Small intestine (tissue), 7 donors: ENCODE data around the gene TOM1. TPM values are rescaled to one million over a fixed set of nuclear protein-coding genes. Genes with fewer than 3 reads are reported as not detected.

Experiments used
- DNase-seq, 2 donors: peaks; one replicate each; pipeline versions ENCODE4 v3.0.0 to v3.0.0-alpha.2; 2013
- FAIRE-seq: peaks from 2 replicates; lab custom pipeline; 2012; peaks lifted over from hg19 to GRCh38; lab: Jason Lieb, UNC
- H3K27ac ChIP-seq, 3 donors: one replicate each; pipeline ENCODE4 v1.5.1; 2013; ENCODE audit warnings: low read length in 2 of 3, mild to moderate bottlenecking in 2 of 3, control low read depth in 1 of 3, inconsistent platforms in 1 of 3, low read depth in 1 of 3, moderate library complexity in 1 of 3
- H3K27me3 ChIP-seq, 3 donors: one replicate each; pipeline ENCODE4 v1.6.1; 2013; ENCODE audit warnings: low read length in 3 of 3, inconsistent platforms in 1 of 3; ENCODE audit not compliant: control insufficient read depth in 3 of 3, insufficient read depth in 3 of 3
- H3K36me3 ChIP-seq, 3 donors: one replicate each; pipeline ENCODE4 v1.6.1; 2013; ENCODE audit warnings: low read length in 3 of 3, inconsistent platforms in 1 of 3, low read depth in 1 of 3, mild to moderate bottlenecking in 1 of 3, moderate library complexity in 1 of 3; ENCODE audit not compliant: control insufficient read depth in 3 of 3, insufficient read depth in 2 of 3
- H3K4me1 ChIP-seq, 3 donors: one replicate each; pipeline ENCODE4 v1.6.1; 2013; ENCODE audit warnings: low read length in 2 of 3, inconsistent platforms in 1 of 3, low read depth in 1 of 3, mild to moderate bottlenecking in 1 of 3, moderate library complexity in 1 of 3; ENCODE audit not compliant: control insufficient read depth in 3 of 3, insufficient read depth in 2 of 3
- H3K4me3 ChIP-seq, 3 donors: one replicate each; pipeline ENCODE4 v1.5.1; 2013; ENCODE audit warnings: low read length in 3 of 3, control low read depth in 1 of 3, inconsistent platforms in 1 of 3, low read depth in 1 of 3, mild to moderate bottlenecking in 1 of 3, moderate library complexity in 1 of 3
- H3K9me3 ChIP-seq, 2 donors: one replicate each; pipeline ENCODE4 v1.6.1; 2013; ENCODE audit warnings: low read depth in 1 of 2, low read length in 1 of 2; ENCODE audit not compliant: control insufficient read depth in 2 of 2, insufficient read depth in 1 of 2
- WGBS, 3 donors: extraction: QIAGEN DNeasy Blood & Tissue Kit; methylation state at CpG; one replicate each; pipeline ENCODE4 v1.1.7; 2013; 5-methylcytosine and 5-hydroxymethylcytosine counted together
- polyA plus RNA-seq, 4 donors: library from polyadenylated mRNA; stranded (reverse) in 3 of 4; unstranded in 1 of 4; fragments of 200-250 nt in 3 of 4; fragments of 120-200 nt in 1 of 4; gene quantifications; one replicate each; pipeline versions ENCODE4 v1.2.1 to v1.2.3, GENCODE V29; 2013
- donor health status: healthy with polysubstance abuse.
- donor health status: control.
- donor health status: control.
- donor health status: Bipolar disorder and iron deficiency.
- donor health status: healthy.

Gene TOM1
- polyA plus RNA-seq, 4 donors, result 46.6 to 112 (median 91.0) TPM

GRCh38 chr22:35348026-35348590, 48.4 kb downstream of the TOM1 start:
- peaks cover 4 to 60% (median 9%) of the 10 kb centered on the region in 3 donors for H3K36me3 ChIP-seq
- WGBS, 3 donors, result 84 to 91% (median 84%) methylated on average over 18 of the region's 18 CpGs
- no peaks in the 10 kb centered on the region for H3K9me3 ChIP-seq
- H3K4me1 ChIP-seq, result peaks cover 0 to 27% (median 0%) of the 10 kb centered on the region in 3 donors
- no peak overlapping the region for H3K27ac ChIP-seq
- H3K4me3 ChIP-seq, result no peak overlapping the region
- DNase-seq (no peak), FAIRE-seq (no peak)
- H3K27me3 ChIP-seq, result no peaks in the 10 kb centered on the region

DNA sequence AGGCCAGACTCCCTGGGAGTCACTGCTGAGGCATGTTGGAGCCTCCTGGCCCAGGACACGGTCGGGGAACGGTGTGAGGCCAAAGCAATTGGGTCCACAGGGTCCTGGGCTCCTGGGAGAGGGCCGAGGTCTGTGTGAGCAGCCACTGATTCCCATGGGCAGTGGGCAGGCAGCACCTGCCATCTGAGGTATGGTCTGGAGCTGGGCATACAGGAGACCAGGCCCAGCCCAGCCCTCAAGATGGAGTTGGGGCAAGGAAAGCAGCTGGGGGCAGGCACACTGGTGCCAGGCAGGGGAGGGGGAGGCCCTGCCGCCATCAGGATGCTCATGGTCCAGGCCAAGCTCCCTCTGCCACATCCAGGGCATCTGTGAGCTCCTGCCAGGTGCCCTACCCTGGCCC, 49.0 kb downstream of the TOM1 start:
- FAIRE-seq (no peak), DNase-seq (no peak)
- 77 to 90% (median 80%) methylated on average over 5 of the region's 5 CpGs for WGBS, 3 donors
- Histone ChIP-seq H3K36me3 (peaks cover 4 to 57% (median 6%) of the 10 kb centered on the region in 3 donors), H3K4me3 (no peak overlapping the region), H3K9me3 (no peaks in the 10 kb centered on the region), H3K27ac (no peak overlapping the region), H3K27me3 (no peaks in the 10 kb centered on the region), H3K4me1 (peaks cover 0 to 27% (median 0%) of the 10 kb centered on the region in 3 donors)

GRCh38 chr22:35349368-35349703, 49.6 kb downstream of the TOM1 start:
- 62 to 66% (median 66%) methylated on average over 9 of the region's 9 CpGs for WGBS, 3 donors
- Histone ChIP-seq H3K4me3 (no peak overlapping the region), H3K4me1 (peaks cover 0 to 27% (median 0%) of the 10 kb centered on the region in 3 donors), H3K36me3 (peaks cover 3 to 50% (median 4%) of the 10 kb centered on the region in 3 donors), H3K27me3 (no peaks in the 10 kb centered on the region), H3K27ac (no peak overlapping the region), H3K9me3 (no peaks in the 10 kb centered on the region)
- FAIRE-seq (no peak), DNase-seq (no peak)

GRCh38 chr22:35349704-35350538, 50.2 kb downstream of the TOM1 start:
- Histone ChIP-seq H3K27me3 (no peaks in the 10 kb centered on the region), H3K9me3 (no peaks in the 10 kb centered on the region), H3K27ac (peak overlapping the region in 1 of 3 donors; percentile 36), H3K4me3 (no peak overlapping the region), H3K36me3 (peaks cover 3 to 45% (median 4%) of the 10 kb centered on the region in 3 donors), H3K4me1 (peaks cover 0 to 27% (median 0%) of the 10 kb centered on the region in 3 donors)
- 41 to 50% (median 45%) methylated on average over 15 to 17 of the region's 17 CpGs for WGBS, 3 donors
- DNase-seq (no peak), FAIRE-seq (no peak)

- H3K36me3 ChIP-seq, result peaks cover 2 to 36% (median 3%) of the 10 kb centered on the region in 3 donors
- no peaks in the 10 kb centered on the region for H3K27me3 ChIP-seq
- peak overlapping the region in 2 of 3 donors; percentile 42 to 48 for H3K4me3 ChIP-seq
- peak overlapping the region; percentile 43 to 75 (median 58) for H3K27ac ChIP-seq
- FAIRE-seq, result no peak
- no peaks in the 10 kb centered on the region for H3K9me3 ChIP-seq
- peak; percentile 92 to 95 for DNase-seq
- peaks cover 0 to 27% (median 0%) of the 10 kb centered on the region in 3 donors for H3K4me1 ChIP-seq
- 2 to 3% (median 2%) methylated on average over 46 to 47 of the region's 47 CpGs for WGBS, 3 donors
Measured at GRCh38 chr22:35350539-35351503, 51.1 kb downstream of the TOM1 start.

DNA sequence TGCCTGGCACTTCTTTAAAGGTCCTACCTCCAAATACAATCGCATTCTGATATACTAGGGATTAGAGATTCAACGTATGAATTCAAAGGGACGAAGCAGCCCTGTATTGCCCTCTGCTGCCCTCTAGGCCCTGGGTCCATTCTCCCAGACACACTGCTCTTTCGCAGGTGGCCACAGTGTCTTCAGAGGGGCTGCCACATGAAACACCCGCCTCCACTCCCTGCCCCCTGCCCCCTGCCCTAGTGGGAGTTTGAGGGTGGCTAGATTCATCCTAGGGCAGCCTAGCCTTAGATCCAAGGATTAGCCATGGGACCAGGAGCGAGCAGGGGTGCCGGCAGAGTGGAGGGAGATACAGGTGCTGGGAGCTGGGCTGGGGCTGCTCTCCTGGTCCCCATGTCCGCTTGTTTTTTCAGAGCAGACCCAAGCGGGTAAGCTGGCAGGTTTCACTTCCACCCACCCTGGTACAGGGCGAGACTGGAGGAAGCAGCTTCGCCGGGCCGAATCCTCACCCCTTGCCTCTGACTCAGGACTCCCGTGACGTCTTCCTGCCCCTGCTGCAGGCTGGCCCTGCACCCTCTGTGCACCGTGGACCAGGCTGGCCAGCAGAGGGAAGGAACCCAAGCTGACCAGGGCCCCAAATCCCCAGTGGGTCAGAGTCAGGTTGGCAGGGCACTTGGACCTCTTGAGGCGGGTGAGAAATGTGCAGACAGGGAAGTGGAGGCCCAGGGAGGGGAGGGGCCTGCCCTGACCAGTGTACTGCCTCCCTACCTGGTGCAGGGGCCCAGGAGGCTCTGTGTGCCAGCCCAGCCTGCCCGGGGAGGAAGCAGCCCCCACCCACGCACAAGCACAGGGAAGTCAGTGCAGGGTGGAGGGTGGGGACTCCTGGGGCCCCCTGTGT, 52.8 kb downstream of the TOM1 start:
- peak overlapping the region in 1 of 3 donors; percentile 35 for H3K27ac ChIP-seq
- WGBS, 3 donors, result 57 to 62% (median 58%) methylated on average over 19 of the region's 19 CpGs
- H3K4me3 ChIP-seq, result no peak overlapping the region
- H3K4me1 ChIP-seq, result peaks cover 0 to 27% (median 0%) of the 10 kb centered on the region in 3 donors
- peaks cover 0 to 19% (median 0%) of the 10 kb centered on the region in 3 donors for H3K36me3 ChIP-seq
- no peaks in the 10 kb centered on the region for H3K27me3 ChIP-seq
- H3K9me3 ChIP-seq, result no peaks in the 10 kb centered on the region
- peak in 1 of 2 donors; percentile 45 for DNase-seq
- FAIRE-seq, result no peak

DNA sequence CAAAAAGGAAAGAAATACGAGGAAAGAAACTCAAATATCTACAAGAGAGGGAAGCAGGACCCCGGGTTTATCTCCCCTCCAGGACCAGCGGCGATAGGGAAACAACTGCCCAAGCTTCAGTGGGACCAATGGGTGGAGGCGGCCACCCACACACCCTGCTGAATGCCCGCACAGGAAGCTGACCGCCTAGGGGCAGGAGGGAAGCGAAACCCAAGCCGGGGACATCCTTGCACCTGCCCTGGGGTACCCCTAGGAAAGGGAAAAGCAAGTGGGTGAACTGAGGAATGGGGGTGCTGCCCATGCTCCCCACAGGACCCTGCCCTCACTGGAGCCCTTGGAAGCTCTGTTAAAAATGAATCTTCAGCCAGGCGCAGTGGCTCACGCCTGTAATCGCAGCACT, 53.6 kb downstream of the TOM1 start:
- Histone ChIP-seq H3K4me1 (peaks cover 0 to 27% (median 0%) of the 10 kb centered on the region in 3 donors), H3K9me3 (no peaks in the 10 kb centered on the region), H3K36me3 (peaks cover 0 to 11% (median 0%) of the 10 kb centered on the region in 3 donors), H3K4me3 (no peak overlapping the region), H3K27me3 (no peaks in the 10 kb centered on the region), H3K27ac (no peak overlapping the region)
- FAIRE-seq (no peak), DNase-seq (no peak)
- WGBS, 3 donors, result 67 to 87% (median 84%) methylated on average over 12 of the region's 12 CpGs
